Measurements from ENCODE around the gene SEPTIN7. TPM values are rescaled to one million over a fixed set of nuclear protein-coding genes. Genes with fewer than 3 reads are reported as not detected.

The SEPTIN7 gene
- total and polyA plus RNA-seq, 2 donors (not counting 1 experiment from before 2014, with no cell fraction given) = 181 to 576 TPM

- Histone ChIP-seq H3K27ac (ENCODE audit: insufficient read depth, low read length) (no peak overlapping the region), H3K27me3 (ENCODE audit: control insufficient read depth, insufficient read depth, low read length) (no peaks in the 10 kb centered on the region), H2AFZ (ENCODE audit: low read length) (no peak overlapping the region), H3K4me3 (replicated peaks in 1 of 4; ENCODE audit: control extremely low read depth in 1 of 4, insufficient read depth in 1 of 4, low read depth in 3 of 4, low read length in 4 of 4) (no peak overlapping the region), H3K4me2 (ENCODE audit: extremely low read depth, insufficient read depth, low read length) (no peak overlapping the region), H3K4me1 (ENCODE audit: control insufficient read depth, extremely low read depth, insufficient read depth, low read length) (peaks cover 4% of the 10 kb centered on the region), H3K36me3 (ENCODE audit: control insufficient read depth, insufficient read depth, low read length) (no peaks in the 10 kb centered on the region), H4K20me1 (ENCODE audit: control insufficient read depth, extremely low read depth, insufficient read depth, low read length) (no peaks in the 10 kb centered on the region), H3K79me2 (ENCODE audit: control insufficient read depth, insufficient read depth, low read length) (no peaks in the 10 kb centered on the region), H3K9me3 (ENCODE audit: control insufficient read depth, insufficient read depth, low read depth, low read length) (no peaks in the 10 kb centered on the region), H3K9ac (ENCODE audit: insufficient read depth, low read length) (no peak overlapping the region)
- TF ChIP-seq EZH2 (IDR thresholded peaks at IDR 0.05; ENCODE audit: low read length, missing control alignments) = no peak
- no peak for TF ChIP-seq CTCF (conservative IDR thresholded peaks at IDR 0.05 in 1 of 2, IDR thresholded peaks at IDR 0.05 in 1 of 2; ENCODE audit: low read depth in 1 of 2, low read length in 2 of 2)
- no peak for DNase-seq (ENCODE audit: low read depth in 2 of 2)
These were observed 43.3 kb upstream of the SEPTIN7 start for GRCh38 chr7:35757574-35757973.

GRCh38 chr7:35758421-35758820 lies 42.4 kb upstream of the SEPTIN7 start:
- Histone ChIP-seq H2AFZ (ENCODE audit: low read length) (no peak overlapping the region), H3K4me1 (ENCODE audit: control insufficient read depth, extremely low read depth, insufficient read depth, low read length) (peaks cover 4% of the 10 kb centered on the region), H3K36me3 (ENCODE audit: control insufficient read depth, insufficient read depth, low read length) (no peaks in the 10 kb centered on the region), H3K9ac (ENCODE audit: insufficient read depth, low read length) (no peak overlapping the region), H3K9me3 (ENCODE audit: control insufficient read depth, insufficient read depth, low read depth, low read length) (no peaks in the 10 kb centered on the region), H3K4me3 (replicated peaks in 1 of 4; ENCODE audit: control extremely low read depth in 1 of 4, insufficient read depth in 1 of 4, low read depth in 3 of 4, low read length in 4 of 4) (no peak overlapping the region), H4K20me1 (ENCODE audit: control insufficient read depth, extremely low read depth, insufficient read depth, low read length) (no peaks in the 10 kb centered on the region), H3K27ac (ENCODE audit: insufficient read depth, low read length) (no peak overlapping the region), H3K4me2 (ENCODE audit: extremely low read depth, insufficient read depth, low read length) (no peak overlapping the region), H3K27me3 (ENCODE audit: control insufficient read depth, insufficient read depth, low read length) (no peaks in the 10 kb centered on the region), H3K79me2 (ENCODE audit: control insufficient read depth, insufficient read depth, low read length) (no peaks in the 10 kb centered on the region)
- no peak for TF ChIP-seq EZH2 (IDR thresholded peaks at IDR 0.05; ENCODE audit: low read length, missing control alignments)
- no peak for TF ChIP-seq CTCF (conservative IDR thresholded peaks at IDR 0.05 in 1 of 2, IDR thresholded peaks at IDR 0.05 in 1 of 2; ENCODE audit: low read depth in 1 of 2, low read length in 2 of 2)
- peak in 1 of 2 donors; percentile 8 for DNase-seq (ENCODE audit: low read depth in 2 of 2)

- Histone ChIP-seq H3K9me3 (ENCODE audit: control insufficient read depth, insufficient read depth, low read depth, low read length) (no peaks in the 10 kb centered on the region), H3K4me3 (replicated peaks in 1 of 4; ENCODE audit: control extremely low read depth in 1 of 4, insufficient read depth in 1 of 4, low read depth in 3 of 4, low read length in 4 of 4) (peak overlapping the region in 1 of 4 experiments; percentile 6), H4K20me1 (ENCODE audit: control insufficient read depth, extremely low read depth, insufficient read depth, low read length) (no peaks in the 10 kb centered on the region), H3K4me2 (ENCODE audit: extremely low read depth, insufficient read depth, low read length) (peak overlapping the region; percentile 59), H2AFZ (ENCODE audit: low read length) (peak overlapping the region; percentile 15), H3K4me1 (ENCODE audit: control insufficient read depth, extremely low read depth, insufficient read depth, low read length) (peaks cover 4% of the 10 kb centered on the region), H3K27me3 (ENCODE audit: control insufficient read depth, insufficient read depth, low read length) (no peaks in the 10 kb centered on the region), H3K27ac (ENCODE audit: insufficient read depth, low read length) (no peak overlapping the region), H3K9ac (ENCODE audit: insufficient read depth, low read length) (no peak overlapping the region), H3K79me2 (ENCODE audit: control insufficient read depth, insufficient read depth, low read length) (no peaks in the 10 kb centered on the region), H3K36me3 (ENCODE audit: control insufficient read depth, insufficient read depth, low read length) (no peaks in the 10 kb centered on the region)
- TF ChIP-seq EZH2 (IDR thresholded peaks at IDR 0.05; ENCODE audit: low read length, missing control alignments) (no peak), CTCF (conservative IDR thresholded peaks at IDR 0.05 in 1 of 2, IDR thresholded peaks at IDR 0.05 in 1 of 2; ENCODE audit: low read depth in 1 of 2, low read length in 2 of 2) (no peak)
- DNase-seq (ENCODE audit: low read depth in 2 of 2) = no peak
These were observed 40.6 kb upstream of the SEPTIN7 start for GRCh38 chr7:35760143-35760745.

Data from fibroblast of lung (primary cell).